22Rv1 (cell line): ENCODE measurements around the gene SLC25A26.

Source experiments
- H3K27ac ChIP-seq: fragments of 450-650 bp; 2 replicates; pipeline ENCODE4 v1.5.1; 2017
- CTCF ChIP-seq: fragments of 450-650 bp; IDR thresholded peaks from 2 replicates; pipeline ENCODE4 v1.5.1; 2017; ENCODE audit warnings: mild to moderate bottlenecking
- ZFX ChIP-seq: fragments of 450-650 bp; IDR thresholded peaks from 2 replicates; pipeline ENCODE4 v1.6.1; 2017; ENCODE audit warnings: antibody characterized with exemption, borderline replicate concordance

SLC25A26 gene

DNA sequence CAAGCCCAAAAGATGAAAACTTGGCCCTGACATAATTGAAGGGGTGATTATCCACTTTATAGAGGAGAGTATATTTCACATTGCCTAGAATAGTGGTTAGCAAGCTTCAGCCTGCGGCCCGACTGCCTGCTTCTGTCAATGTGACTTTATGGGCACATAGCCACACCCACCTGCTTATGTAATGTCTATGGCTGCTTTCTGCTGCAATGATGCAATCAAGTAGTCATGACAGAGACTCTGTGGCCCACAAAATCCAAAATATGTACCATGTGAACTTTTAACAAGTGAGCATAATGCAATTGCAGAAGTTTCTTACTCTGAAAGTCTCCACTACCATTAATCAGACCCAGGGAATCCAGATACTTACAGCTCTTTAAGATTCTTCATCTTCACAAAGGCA lies 176.9 kb downstream of the SLC25A26 start:
- TF ChIP-seq CTCF: no peak
- no peak for TF ChIP-seq ZFX
- no peak overlapping the region for H3K27ac ChIP-seq

- H3K27ac ChIP-seq: no peak overlapping the region
- TF ChIP-seq CTCF (no peak), ZFX (no peak)
These were observed 177.6 kb downstream of the SLC25A26 start for GRCh38 chr3:66398228-66399025.

GRCh38 chr3:66399529-66400232 lies 178.9 kb downstream of the SLC25A26 start:
- no peak for TF ChIP-seq ZFX
- no peak for TF ChIP-seq CTCF
- no peak overlapping the region for H3K27ac ChIP-seq

- no peak overlapping the region for H3K27ac ChIP-seq
- TF ChIP-seq ZFX: no peak
These were observed 179.8 kb downstream of the SLC25A26 start for GRCh38 chr3:66400411-66401156.

DNA sequence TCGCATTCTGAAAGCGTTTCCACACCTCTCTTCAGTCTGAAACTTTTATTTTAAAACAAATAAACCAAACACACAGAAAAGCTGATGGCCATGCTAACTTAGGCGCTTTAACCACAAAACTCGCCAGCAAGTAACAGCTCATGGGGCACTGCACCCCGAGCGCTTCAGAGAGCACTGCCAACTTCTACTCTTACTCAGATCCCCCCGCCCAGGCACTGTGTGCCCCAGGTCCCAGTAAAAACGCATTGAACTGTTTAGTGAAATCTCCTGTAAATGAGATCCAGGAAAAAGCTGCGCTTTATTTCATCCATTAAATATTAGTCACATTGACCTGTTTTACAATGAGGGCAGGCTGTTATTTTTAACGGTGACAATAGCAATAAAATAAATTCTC lies 180.4 kb downstream of the SLC25A26 start:
- H3K27ac ChIP-seq: no peak overlapping the region

GRCh38 chr3:66401675-66402491 lies 181.1 kb downstream of the SLC25A26 start:
- TF ChIP-seq ZFX (no peak), CTCF (no peak)
- no peak overlapping the region for H3K27ac ChIP-seq

More for the DNA sequence above, 180.4 kb downstream of the SLC25A26 start:
- TF ChIP-seq CTCF (no peak), ZFX (no peak)
